ENCODE measurements around the gene TEX261. TPM values are rescaled to one million over a fixed set of nuclear protein-coding genes. Genes with fewer than 3 reads are reported as not detected.
"Not testable (repeated sequence)": the region's sequence is repeated elsewhere in the genome, so short reads cannot be mapped to it uniquely, and the experiment has no call there.

Gene TEX261
- total and polyA plus RNA-seq, 4 donors = 25.2 to 61.7 (median 43.5) TPM

- DNase-seq (ENCODE audit: low read depth in 4 of 6, low spot score in 6 of 6); H3K9me3 ChIP-seq (ENCODE audit: control insufficient read depth, insufficient read depth, low read length); H3K4me1 ChIP-seq (ENCODE audit: control insufficient read depth, insufficient read depth, low read length); H3K4me3 ChIP-seq (ENCODE audit: low read depth, low read length); H3K27ac ChIP-seq (ENCODE audit: low read depth, low read length); H3K27me3 ChIP-seq (ENCODE audit: control insufficient read depth, insufficient read depth, low read length); H3K36me3 ChIP-seq (ENCODE audit: control insufficient read depth, insufficient read depth, low read length): not testable (repeated sequence)
- 33% methylated on average over 5 of the region's 6 CpGs for WGBS (ENCODE audit: insufficient coverage)
Measured at GRCh38 chr2:71011786-71012185, 17.1 kb upstream of the TEX261 start.

- 64% methylated on average over 12 of the region's 13 CpGs for WGBS (ENCODE audit: insufficient coverage)
- no peaks in the 10 kb centered on the region for H3K27me3 ChIP-seq (ENCODE audit: control insufficient read depth, insufficient read depth, low read length)
- no peak overlapping the region for H3K27ac ChIP-seq (ENCODE audit: low read depth, low read length)
- H3K4me3 ChIP-seq (ENCODE audit: low read depth, low read length) = no peak overlapping the region
- H3K9me3 ChIP-seq (ENCODE audit: control insufficient read depth, insufficient read depth, low read length) = no peaks in the 10 kb centered on the region
- DNase-seq (ENCODE audit: low read depth in 4 of 6, low spot score in 6 of 6) = no peak
- H3K36me3 ChIP-seq (ENCODE audit: control insufficient read depth, insufficient read depth, low read length) = no peaks in the 10 kb centered on the region
- H3K4me1 ChIP-seq (ENCODE audit: control insufficient read depth, insufficient read depth, low read length) = no peaks in the 10 kb centered on the region
Measured at GRCh38 chr2:71008342-71008741, 13.7 kb upstream of the TEX261 start.

GRCh38 chr2:71006955-71007799, 12.5 kb upstream of the TEX261 start:
- Histone ChIP-seq H3K9me3 (ENCODE audit: control insufficient read depth, insufficient read depth, low read length) (no peaks in the 10 kb centered on the region), H3K27me3 (ENCODE audit: control insufficient read depth, insufficient read depth, low read length) (no peaks in the 10 kb centered on the region), H3K27ac (ENCODE audit: low read depth, low read length) (no peak overlapping the region), H3K4me3 (ENCODE audit: low read depth, low read length) (no peak overlapping the region), H3K4me1 (ENCODE audit: control insufficient read depth, insufficient read depth, low read length) (peaks cover 2% of the 10 kb centered on the region), H3K36me3 (ENCODE audit: control insufficient read depth, insufficient read depth, low read length) (no peaks in the 10 kb centered on the region)
- WGBS (ENCODE audit: insufficient coverage) = 85% methylated on average over 3 of the region's 5 CpGs
- no peak for DNase-seq (ENCODE audit: low read depth in 4 of 6, low spot score in 6 of 6)

GRCh38 chr2:71006323-71006722, 11.7 kb upstream of the TEX261 start:
- Histone ChIP-seq H3K36me3 (ENCODE audit: control insufficient read depth, insufficient read depth, low read length) (no peaks in the 10 kb centered on the region), H3K4me3 (ENCODE audit: low read depth, low read length) (no peak overlapping the region)
- no CpG with 5 or more reads among the region's 2 CpGs for WGBS (ENCODE audit: insufficient coverage)

GRCh38 chr2:71005271-71006202, 10.9 kb upstream of the TEX261 start:
- WGBS (ENCODE audit: insufficient coverage) = 83% methylated on average over 9 of the region's 10 CpGs
- DNase-seq (ENCODE audit: low read depth in 4 of 6, low spot score in 6 of 6) = no peak
- Histone ChIP-seq H3K4me1 (ENCODE audit: control insufficient read depth, insufficient read depth, low read length) (peaks cover 10% of the 10 kb centered on the region), H3K36me3 (ENCODE audit: control insufficient read depth, insufficient read depth, low read length) (no peaks in the 10 kb centered on the region), H3K27ac (ENCODE audit: low read depth, low read length) (no peak overlapping the region), H3K27me3 (ENCODE audit: control insufficient read depth, insufficient read depth, low read length) (no peaks in the 10 kb centered on the region), H3K4me3 (ENCODE audit: low read depth, low read length) (no peak overlapping the region), H3K9me3 (ENCODE audit: control insufficient read depth, insufficient read depth, low read length) (no peaks in the 10 kb centered on the region)

More at GRCh38 chr2:71006323-71006722, 11.7 kb upstream of the TEX261 start:
- H3K9me3 ChIP-seq (ENCODE audit: control insufficient read depth, insufficient read depth, low read length) = no peaks in the 10 kb centered on the region
- no peak for DNase-seq (ENCODE audit: low read depth in 4 of 6, low spot score in 6 of 6)
- H3K27ac ChIP-seq (ENCODE audit: low read depth, low read length) = no peak overlapping the region
- H3K4me1 ChIP-seq (ENCODE audit: control insufficient read depth, insufficient read depth, low read length) = peaks cover 6% of the 10 kb centered on the region
- no peaks in the 10 kb centered on the region for H3K27me3 ChIP-seq (ENCODE audit: control insufficient read depth, insufficient read depth, low read length)

GRCh38 chr2:71004857-71005256, 10.2 kb upstream of the TEX261 start:
- Histone ChIP-seq H3K27me3 (ENCODE audit: control insufficient read depth, insufficient read depth, low read length) (no peaks in the 10 kb centered on the region), H3K4me1 (ENCODE audit: control insufficient read depth, insufficient read depth, low read length) (peaks cover 10% of the 10 kb centered on the region), H3K27ac (ENCODE audit: low read depth, low read length) (no peak overlapping the region), H3K36me3 (ENCODE audit: control insufficient read depth, insufficient read depth, low read length) (no peaks in the 10 kb centered on the region), H3K4me3 (ENCODE audit: low read depth, low read length) (no peak overlapping the region), H3K9me3 (ENCODE audit: control insufficient read depth, insufficient read depth, low read length) (no peaks in the 10 kb centered on the region)
- 92% methylated on average over 6 of the region's 6 CpGs for WGBS (ENCODE audit: insufficient coverage)
- no peak for DNase-seq (ENCODE audit: low read depth in 4 of 6, low spot score in 6 of 6)

- no peaks in the 10 kb centered on the region for H3K9me3 ChIP-seq (ENCODE audit: control insufficient read depth, insufficient read depth, low read length)
- DNase-seq (ENCODE audit: low read depth in 4 of 6, low spot score in 6 of 6) = no peak
- H3K27ac ChIP-seq (ENCODE audit: low read depth, low read length) = no peak overlapping the region
- no peaks in the 10 kb centered on the region for H3K27me3 ChIP-seq (ENCODE audit: control insufficient read depth, insufficient read depth, low read length)
- H3K36me3 ChIP-seq (ENCODE audit: control insufficient read depth, insufficient read depth, low read length) = no peaks in the 10 kb centered on the region
- 89% methylated on average over 10 of the region's 11 CpGs for WGBS (ENCODE audit: insufficient coverage)
- H3K4me1 ChIP-seq (ENCODE audit: control insufficient read depth, insufficient read depth, low read length) = peaks cover 10% of the 10 kb centered on the region
- no peak overlapping the region for H3K4me3 ChIP-seq (ENCODE audit: low read depth, low read length)
Measured at GRCh38 chr2:71003966-71004755, 9.5 kb upstream of the TEX261 start.

GRCh38 chr2:71003396-71003795, 8.7 kb upstream of the TEX261 start:
- H3K27me3 ChIP-seq (ENCODE audit: control insufficient read depth, insufficient read depth, low read length) = no peaks in the 10 kb centered on the region
- H3K27ac ChIP-seq (ENCODE audit: low read depth, low read length) = no peak overlapping the region
- 90% methylated on average over 6 of the region's 6 CpGs for WGBS (ENCODE audit: insufficient coverage)
- no peak overlapping the region for H3K4me3 ChIP-seq (ENCODE audit: low read depth, low read length)
- DNase-seq (ENCODE audit: low read depth in 4 of 6, low spot score in 6 of 6) = no peak
- no peaks in the 10 kb centered on the region for H3K9me3 ChIP-seq (ENCODE audit: control insufficient read depth, insufficient read depth, low read length)
- H3K36me3 ChIP-seq (ENCODE audit: control insufficient read depth, insufficient read depth, low read length) = no peaks in the 10 kb centered on the region
- peaks cover 10% of the 10 kb centered on the region for H3K4me1 ChIP-seq (ENCODE audit: control insufficient read depth, insufficient read depth, low read length)

GRCh38 chr2:71001981-71002570, 7.4 kb upstream of the TEX261 start:
- WGBS (ENCODE audit: insufficient coverage) = 19% methylated on average over 7 of the region's 11 CpGs
- Histone ChIP-seq H3K9me3 (ENCODE audit: control insufficient read depth, insufficient read depth, low read length) (no peaks in the 10 kb centered on the region), H3K4me3 (ENCODE audit: low read depth, low read length) (no peak overlapping the region), H3K27ac (ENCODE audit: low read depth, low read length) (no peak overlapping the region), H3K27me3 (ENCODE audit: control insufficient read depth, insufficient read depth, low read length) (no peaks in the 10 kb centered on the region), H3K36me3 (ENCODE audit: control insufficient read depth, insufficient read depth, low read length) (no peaks in the 10 kb centered on the region), H3K4me1 (ENCODE audit: control insufficient read depth, insufficient read depth, low read length) (peaks cover 10% of the 10 kb centered on the region)
- DNase-seq (ENCODE audit: low read depth in 4 of 6, low spot score in 6 of 6) = peak in 1 of 6 donors; percentile 62

Measured in spinal cord (tissue), 10 donors.